Peyer's patch (tissue), 4 donors: ENCODE results near the gene SLC6A11. TPM values are rescaled to one million over a fixed set of nuclear protein-coding genes. Genes with fewer than 3 reads are reported as not detected.

Source experiments
- DNase-seq, 3 donors: peaks; one replicate each; pipeline ENCODE4 v3.0.0-alpha.2; 2017 to 2019
- H3K27ac ChIP-seq, 4 donors: fragments of 200-600 bp; sonication (generic); one replicate each; pipeline ENCODE4 v1.5.1; 2016 to 2019
- H3K27me3 ChIP-seq, 2 donors: fragments of 200-600 bp; sonication (generic); one replicate each; pipeline ENCODE4 v1.5.1; 2019
- H3K36me3 ChIP-seq, 3 donors: fragments of 200-600 bp; sonication (generic); one replicate each; pipeline ENCODE4 v1.5.1; 2016 to 2019
- H3K4me1 ChIP-seq, 4 donors: fragments of 200-600 bp; sonication (generic); one replicate each; pipeline ENCODE4 v1.5.1; 2016 to 2019
- H3K4me3 ChIP-seq, 4 donors: fragments of 200-600 bp; sonication (generic); 1 replicate in 3 of 4; 2 replicates in 1 of 4; pipeline ENCODE4 v1.5.1; 2016 to 2019; ENCODE audit warnings: mild to moderate bottlenecking in 1 of 4
- H3K9me3 ChIP-seq, 4 donors: fragments of 200-600 bp; sonication (generic); one replicate each; pipeline ENCODE4 v1.5.1; 2016 to 2019; ENCODE audit warnings: mild to moderate bottlenecking in 1 of 4
- POLR2A ChIP-seq, 2 donors: fragments of 450-650 bp; IDR thresholded peaks; one replicate each; pipeline ENCODE4 v1.5.1; 2017; ENCODE audit warnings: antibody characterized with exemption in 2 of 2, mild to moderate bottlenecking in 2 of 2, moderate library complexity in 2 of 2
- total RNA-seq, 4 donors: library from RNA; depleted of rRNA; stranded (reverse); fragments of >200 nt; gene quantifications; one replicate each; pipeline ENCODE4 v1.1.0, GENCODE V29; 2016
- TF ChIP-seq, protein P1 (sequence below), 6 experiments: fragments of 450-650 bp in 4 of 6; fragments of 200-600 bp in 2 of 6; sonication (generic) in 1 of 6; IDR thresholded peaks; one replicate each; pipeline ENCODE4 v1.5.1; 2017 to 2019; ENCODE audit warnings: antibody characterized with exemption in 6 of 6, mild to moderate bottlenecking in 3 of 6, moderate library complexity in 1 of 6

The SLC6A11 gene
- total RNA-seq, 4 donors from 2014 or later, result not detected

DNA sequence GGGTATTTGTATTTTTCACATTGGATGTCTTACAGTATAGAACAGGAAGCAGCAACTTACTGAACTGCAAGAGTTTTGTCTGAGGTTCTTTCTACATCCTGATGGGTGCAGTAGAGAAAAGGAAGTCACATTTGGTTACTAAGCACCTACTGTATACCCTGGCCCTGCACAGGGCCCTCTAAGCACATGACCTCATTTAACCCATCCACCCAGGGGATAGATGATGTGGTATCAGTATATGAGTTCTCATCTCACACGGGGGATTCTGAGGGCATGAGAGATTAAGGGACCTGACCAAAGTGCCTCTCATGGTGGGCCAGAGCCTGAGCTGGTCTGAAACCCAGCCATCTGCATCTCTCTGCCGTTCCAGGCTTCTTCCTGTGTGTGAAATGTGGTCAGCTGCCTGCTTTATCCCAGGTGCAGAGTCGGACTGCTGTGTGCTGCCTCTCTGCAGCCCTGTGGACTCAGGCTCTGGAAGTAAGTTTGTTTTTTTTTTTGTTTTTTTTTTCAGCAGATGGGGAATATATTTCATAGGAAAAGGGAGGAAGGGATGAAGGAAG is 17.9 kb downstream of the SLC6A11 start:
- no peak overlapping the region for H3K4me3 ChIP-seq
- TF ChIP-seq, protein P1, sequence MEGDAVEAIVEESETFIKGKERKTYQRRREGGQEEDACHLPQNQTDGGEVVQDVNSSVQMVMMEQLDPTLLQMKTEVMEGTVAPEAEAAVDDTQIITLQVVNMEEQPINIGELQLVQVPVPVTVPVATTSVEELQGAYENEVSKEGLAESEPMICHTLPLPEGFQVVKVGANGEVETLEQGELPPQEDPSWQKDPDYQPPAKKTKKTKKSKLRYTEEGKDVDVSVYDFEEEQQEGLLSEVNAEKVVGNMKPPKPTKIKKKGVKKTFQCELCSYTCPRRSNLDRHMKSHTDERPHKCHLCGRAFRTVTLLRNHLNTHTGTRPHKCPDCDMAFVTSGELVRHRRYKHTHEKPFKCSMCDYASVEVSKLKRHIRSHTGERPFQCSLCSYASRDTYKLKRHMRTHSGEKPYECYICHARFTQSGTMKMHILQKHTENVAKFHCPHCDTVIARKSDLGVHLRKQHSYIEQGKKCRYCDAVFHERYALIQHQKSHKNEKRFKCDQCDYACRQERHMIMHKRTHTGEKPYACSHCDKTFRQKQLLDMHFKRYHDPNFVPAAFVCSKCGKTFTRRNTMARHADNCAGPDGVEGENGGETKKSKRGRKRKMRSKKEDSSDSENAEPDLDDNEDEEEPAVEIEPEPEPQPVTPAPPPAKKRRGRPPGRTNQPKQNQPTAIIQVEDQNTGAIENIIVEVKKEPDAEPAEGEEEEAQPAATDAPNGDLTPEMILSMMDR (IDR thresholded peaks at IDR 0.05), result no peak
- no peak for TF ChIP-seq POLR2A (IDR thresholded peaks at IDR 0.05)
- H3K27ac ChIP-seq, result no peak overlapping the region
- no peaks in the 10 kb centered on the region for H3K4me1 ChIP-seq
- no peaks in the 10 kb centered on the region for H3K27me3 ChIP-seq
- no peaks in the 10 kb centered on the region for H3K9me3 ChIP-seq
- no peaks in the 10 kb centered on the region for H3K36me3 ChIP-seq
- no peak for DNase-seq

DNA sequence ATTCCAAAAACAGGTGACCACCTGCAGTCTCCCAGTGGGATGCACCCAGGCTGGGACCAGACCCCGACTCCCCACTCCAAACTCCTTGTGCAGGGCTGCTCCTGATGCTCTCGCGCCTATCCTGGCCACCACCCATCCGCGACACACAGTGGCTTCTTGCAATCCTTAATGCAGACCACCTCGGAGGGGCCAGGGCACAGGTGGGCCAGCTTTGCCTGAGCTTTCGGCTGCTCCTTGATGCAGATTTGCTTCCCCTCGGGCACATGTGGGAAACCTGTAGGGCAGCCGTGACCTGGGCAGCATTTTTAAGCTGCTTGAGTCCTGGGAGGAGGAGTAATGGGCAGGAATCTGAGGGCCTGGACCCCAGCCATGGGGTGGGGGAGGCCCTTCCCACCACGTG is 18.9 kb downstream of the SLC6A11 start:
- DNase-seq, result no peak
- H3K4me3 ChIP-seq, result no peak overlapping the region
- no peak for TF ChIP-seq POLR2A (IDR thresholded peaks at IDR 0.05)
- TF ChIP-seq, protein P1 (IDR thresholded peaks at IDR 0.05), result no peak
- no peak overlapping the region for H3K27ac ChIP-seq
- H3K36me3 ChIP-seq, result no peaks in the 10 kb centered on the region
- no peaks in the 10 kb centered on the region for H3K4me1 ChIP-seq
- H3K9me3 ChIP-seq, result no peaks in the 10 kb centered on the region
- no peaks in the 10 kb centered on the region for H3K27me3 ChIP-seq

DNA sequence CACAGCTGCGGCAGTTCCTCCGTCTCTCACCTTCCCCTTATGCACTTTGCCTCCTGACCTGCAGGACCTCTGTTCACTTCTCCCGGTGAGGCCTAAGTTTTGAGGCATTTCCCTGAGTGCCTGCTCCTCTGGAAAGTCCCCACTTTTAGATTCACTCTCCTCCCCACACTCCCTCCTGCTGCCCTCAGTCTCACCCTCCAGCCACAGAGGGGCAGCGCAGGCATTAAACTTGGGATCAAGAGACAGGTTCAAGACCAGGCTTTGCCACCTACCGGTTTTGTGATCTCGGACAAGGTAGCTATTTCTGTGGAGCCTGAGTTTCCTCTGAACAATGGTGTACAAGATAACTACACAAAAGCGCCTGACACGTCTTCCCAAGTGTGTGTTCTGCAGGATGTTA is 19.4 kb downstream of the SLC6A11 start:
- H3K4me3 ChIP-seq, result no peak overlapping the region
- no peaks in the 10 kb centered on the region for H3K27me3 ChIP-seq
- H3K4me1 ChIP-seq, result no peaks in the 10 kb centered on the region
- no peaks in the 10 kb centered on the region for H3K9me3 ChIP-seq
- no peaks in the 10 kb centered on the region for H3K36me3 ChIP-seq
- DNase-seq, result no peak
- no peak overlapping the region for H3K27ac ChIP-seq
- TF ChIP-seq, protein P1 (IDR thresholded peaks at IDR 0.05), result no peak
- TF ChIP-seq POLR2A (IDR thresholded peaks at IDR 0.05), result no peak

DNA sequence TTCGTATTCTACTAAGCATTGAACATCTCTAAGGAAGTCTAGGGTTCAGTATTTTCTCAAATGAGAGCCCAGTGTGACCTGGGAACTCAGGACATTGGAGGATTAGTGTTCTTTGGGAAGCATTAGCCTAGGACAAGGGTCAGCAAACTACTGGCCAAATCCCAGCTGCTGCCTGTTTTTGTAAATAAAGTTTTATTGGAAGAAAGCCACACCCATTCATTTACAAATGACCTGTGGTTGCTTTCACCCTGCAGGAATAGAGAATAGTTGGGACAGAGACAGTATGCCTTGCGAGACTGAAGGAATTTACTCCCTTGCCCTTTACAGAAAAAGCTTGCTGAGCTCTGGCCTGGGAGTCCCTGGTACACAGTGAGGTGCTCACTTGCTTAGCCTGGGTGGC is 20.6 kb downstream of the SLC6A11 start:
- H3K4me3 ChIP-seq, result no peak overlapping the region
- no peaks in the 10 kb centered on the region for H3K27me3 ChIP-seq
- no peaks in the 10 kb centered on the region for H3K36me3 ChIP-seq
- no peak overlapping the region for H3K27ac ChIP-seq
- no peaks in the 10 kb centered on the region for H3K4me1 ChIP-seq
- H3K9me3 ChIP-seq, result no peaks in the 10 kb centered on the region
- TF ChIP-seq, protein P1 (IDR thresholded peaks at IDR 0.05), result no peak
- TF ChIP-seq POLR2A (IDR thresholded peaks at IDR 0.05), result no peak
- no peak for DNase-seq

DNA sequence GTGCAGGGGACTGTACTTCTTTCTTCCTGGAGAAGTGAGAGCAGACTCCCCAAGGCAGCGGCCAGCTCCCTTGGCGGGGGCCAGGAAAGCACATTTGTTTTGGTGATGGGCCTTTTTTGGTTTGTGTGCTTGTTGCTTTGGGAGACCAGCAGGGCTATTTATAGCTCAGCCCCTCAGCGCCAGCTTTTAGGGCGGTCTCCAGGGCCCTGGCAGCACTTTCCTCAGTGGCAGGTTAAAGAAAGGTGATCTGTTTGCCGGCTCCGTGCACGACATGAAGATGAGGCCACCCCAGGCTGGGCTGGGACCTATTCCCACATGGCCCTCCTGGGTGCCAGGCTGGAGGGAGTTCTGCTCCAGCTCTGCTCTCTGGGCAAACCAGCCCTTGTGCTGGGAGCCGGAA is 21.8 kb downstream of the SLC6A11 start:
- no peak overlapping the region for H3K27ac ChIP-seq
- no peak for DNase-seq
- H3K4me3 ChIP-seq, result no peak overlapping the region
- no peak for TF ChIP-seq POLR2A (IDR thresholded peaks at IDR 0.05)
- TF ChIP-seq, protein P1 (IDR thresholded peaks at IDR 0.05), result no peak
- no peaks in the 10 kb centered on the region for H3K36me3 ChIP-seq
- no peaks in the 10 kb centered on the region for H3K4me1 ChIP-seq
- no peaks in the 10 kb centered on the region for H3K9me3 ChIP-seq
- no peaks in the 10 kb centered on the region for H3K27me3 ChIP-seq

DNA sequence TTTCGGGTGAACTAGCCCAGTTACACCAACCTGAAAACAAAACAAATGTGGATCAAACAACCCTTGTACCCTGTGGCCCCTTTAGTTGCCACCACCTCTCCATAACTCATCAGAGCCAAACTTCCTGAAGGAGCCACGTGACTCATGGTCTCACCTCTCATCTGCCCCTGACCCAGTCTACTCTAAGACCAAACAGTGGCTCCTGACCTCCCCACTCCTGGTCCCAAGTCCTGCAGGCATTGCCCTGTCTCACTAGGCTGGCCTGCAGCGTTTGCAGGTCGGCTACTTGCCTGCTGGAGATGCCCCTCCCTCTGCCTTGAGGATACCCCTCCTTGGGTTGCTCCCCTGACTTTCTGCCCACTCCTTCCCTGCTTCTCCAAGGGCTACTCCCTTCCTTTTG is 23.1 kb downstream of the SLC6A11 start:
- no peak for TF ChIP-seq POLR2A (IDR thresholded peaks at IDR 0.05)
- TF ChIP-seq, protein P1 (IDR thresholded peaks at IDR 0.05), result no peak
- Histone ChIP-seq H3K27me3 (no peaks in the 10 kb centered on the region), H3K4me3 (no peak overlapping the region), H3K27ac (no peak overlapping the region), H3K36me3 (no peaks in the 10 kb centered on the region), H3K9me3 (no peaks in the 10 kb centered on the region), H3K4me1 (no peaks in the 10 kb centered on the region)
- no peak for DNase-seq
